GM12878 (cell line): ENCODE results near the gene SBNO1. TPM values are rescaled to one million over a fixed set of nuclear protein-coding genes. Genes with fewer than 3 reads are reported as not detected.

Experiments
- HDAC2 ChIP-seq: fragments of 200-600 bp; sonication (generic); IDR thresholded peaks from 2 replicates; pipeline ENCODE4 v1.6.1; 2017
- HDGF ChIP-seq: fragments of 450-650 bp; IDR thresholded peaks from 2 replicates; pipeline ENCODE4 v1.6.1; 2016; ENCODE audit warnings: antibody characterized with exemption
- NRF1 ChIP-seq: conservative IDR thresholded peaks from 2 replicates; pipeline ENCODE4 v1.6.1; 2011; ENCODE audit warnings: mild to moderate bottlenecking, low read depth, low read length, improper control_type of control experiment
- SMAD5 ChIP-seq: IDR thresholded peaks from 2 replicates; pipeline ENCODE4 v1.6.1; 2016; ENCODE audit warnings: antibody characterized with exemption, low read depth
- WRNIP1 ChIP-seq: IDR thresholded peaks from 2 replicates; pipeline ENCODE4 v1.6.1; 2011; ENCODE audit warnings: low read depth, low read length, improper control_type of control experiment, borderline replicate concordance
- polyA plus RNA-seq, 11 experiments: library from polyadenylated mRNA; depleted of rRNA in 4 of 11; unstranded in 6 of 11; stranded (reverse) in 5 of 11; fragments of >200 nt; fragmentation: Nextera tagmentation in 4 of 11; fragmentation: Illumina TruSeq in 1 of 11; extraction: Ambion mirVana in 4 of 11; extraction: Trizol in 1 of 11; gene quantifications; 1 replicate in 1 of 11; 2 replicates in 10 of 11; pipeline versions ENCODE4 v1.2.1 to v1.2.3, GENCODE V29; 2011 to 2016; ENCODE audit warnings: inconsistent platforms in 2 of 11, missing spikeins in 2 of 11, low read depth in 1 of 11
- total RNA-seq, 4 experiments: library from RNA; depleted of rRNA in 3 of 4; stranded (reverse); fragments of >200 nt in 3 of 4; fragmentation: Illumina TruSeq in 1 of 4; extraction: Trizol in 1 of 4; gene quantifications; 2 replicates each; pipeline versions ENCODE4 v1.2.1 to v1.2.3, GENCODE V29; 2013 to 2021
- TF ChIP-seq, protein P1 (sequence below): fragments of 450-650 bp; IDR thresholded peaks from 2 replicates; pipeline ENCODE4 v1.6.1; 2017; ENCODE audit warnings: mild to moderate bottlenecking, low read depth, inconsistent platforms; ENCODE audit not compliant: poor library complexity, severe bottlenecking
- TF ChIP-seq, protein P2 (sequence below): fragments of 450-650 bp; IDR thresholded peaks from 2 replicates; pipeline ENCODE4 v1.6.1; 2018; ENCODE audit warnings: mild to moderate bottlenecking, low read depth, moderate library complexity; ENCODE audit not compliant: partially characterized antibody
- TF ChIP-seq, protein P3 (sequence below): IDR thresholded peaks from 2 replicates; pipeline ENCODE4 v1.6.1; 2012; ENCODE audit warnings: improper control_type of control experiment, low read depth, low read length; ENCODE audit not compliant: insufficient replicate concordance

SBNO1 gene
- total and polyA plus RNA-seq, 10 of the 15 experiments (the other 5 are each of a cell fraction or from before 2014, with no cell fraction given): 7.5 to 39.7 (median 20.9) TPM

DNA sequence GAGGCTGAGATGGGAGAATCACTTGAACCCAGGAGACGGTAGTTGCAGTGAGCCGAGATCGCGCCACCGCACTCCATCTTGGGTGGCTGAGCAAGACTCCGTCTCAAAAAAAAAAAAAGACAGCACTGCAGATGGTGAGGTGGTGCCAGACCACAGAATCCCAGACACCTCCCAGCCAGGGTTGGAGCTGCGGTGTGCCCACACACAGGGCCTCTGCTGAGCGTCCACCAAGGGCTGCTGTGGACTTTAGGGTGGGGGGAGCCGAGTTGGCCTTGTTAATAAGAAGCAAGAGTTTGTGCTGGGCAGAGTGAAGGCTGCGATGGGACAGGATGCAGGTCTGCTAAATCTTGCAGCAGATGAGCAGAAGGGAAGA is 33.5 kb upstream of the SBNO1 start (continued):
- TF ChIP-seq, protein P1, sequence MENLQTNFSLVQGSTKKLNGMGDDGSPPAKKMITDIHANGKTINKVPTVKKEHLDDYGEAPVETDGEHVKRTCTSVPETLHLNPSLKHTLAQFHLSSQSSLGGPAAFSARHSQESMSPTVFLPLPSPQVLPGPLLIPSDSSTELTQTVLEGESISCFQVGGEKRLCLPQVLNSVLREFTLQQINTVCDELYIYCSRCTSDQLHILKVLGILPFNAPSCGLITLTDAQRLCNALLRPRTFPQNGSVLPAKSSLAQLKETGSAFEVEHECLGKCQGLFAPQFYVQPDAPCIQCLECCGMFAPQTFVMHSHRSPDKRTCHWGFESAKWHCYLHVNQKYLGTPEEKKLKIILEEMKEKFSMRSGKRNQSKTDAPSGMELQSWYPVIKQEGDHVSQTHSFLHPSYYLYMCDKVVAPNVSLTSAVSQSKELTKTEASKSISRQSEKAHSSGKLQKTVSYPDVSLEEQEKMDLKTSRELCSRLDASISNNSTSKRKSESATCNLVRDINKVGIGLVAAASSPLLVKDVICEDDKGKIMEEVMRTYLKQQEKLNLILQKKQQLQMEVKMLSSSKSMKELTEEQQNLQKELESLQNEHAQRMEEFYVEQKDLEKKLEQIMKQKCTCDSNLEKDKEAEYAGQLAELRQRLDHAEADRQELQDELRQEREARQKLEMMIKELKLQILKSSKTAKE: no peak
- TF ChIP-seq, protein P2, sequence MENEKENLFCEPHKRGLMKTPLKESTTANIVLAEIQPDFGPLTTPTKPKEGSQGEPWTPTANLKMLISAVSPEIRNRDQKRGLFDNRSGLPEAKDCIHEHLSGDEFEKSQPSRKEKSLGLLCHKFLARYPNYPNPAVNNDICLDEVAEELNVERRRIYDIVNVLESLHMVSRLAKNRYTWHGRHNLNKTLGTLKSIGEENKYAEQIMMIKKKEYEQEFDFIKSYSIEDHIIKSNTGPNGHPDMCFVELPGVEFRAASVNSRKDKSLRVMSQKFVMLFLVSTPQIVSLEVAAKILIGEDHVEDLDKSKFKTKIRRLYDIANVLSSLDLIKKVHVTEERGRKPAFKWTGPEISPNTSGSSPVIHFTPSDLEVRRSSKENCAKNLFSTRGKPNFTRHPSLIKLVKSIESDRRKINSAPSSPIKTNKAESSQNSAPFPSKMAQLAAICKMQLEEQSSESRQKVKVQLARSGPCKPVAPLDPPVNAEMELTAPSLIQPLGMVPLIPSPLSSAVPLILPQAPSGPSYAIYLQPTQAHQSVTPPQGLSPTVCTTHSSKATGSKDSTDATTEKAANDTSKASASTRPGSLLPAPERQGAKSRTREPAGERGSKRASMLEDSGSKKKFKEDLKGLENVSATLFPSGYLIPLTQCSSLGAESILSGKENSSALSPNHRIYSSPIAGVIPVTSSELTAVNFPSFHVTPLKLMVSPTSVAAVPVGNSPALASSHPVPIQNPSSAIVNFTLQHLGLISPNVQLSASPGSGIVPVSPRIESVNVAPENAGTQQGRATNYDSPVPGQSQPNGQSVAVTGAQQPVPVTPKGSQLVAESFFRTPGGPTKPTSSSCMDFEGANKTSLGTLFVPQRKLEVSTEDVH: no peak
- TF ChIP-seq HDAC2 (no peak), SMAD5 (no peak), HDGF (no peak), WRNIP1 (no peak), NRF1 (no peak)
- TF ChIP-seq, protein P3, sequence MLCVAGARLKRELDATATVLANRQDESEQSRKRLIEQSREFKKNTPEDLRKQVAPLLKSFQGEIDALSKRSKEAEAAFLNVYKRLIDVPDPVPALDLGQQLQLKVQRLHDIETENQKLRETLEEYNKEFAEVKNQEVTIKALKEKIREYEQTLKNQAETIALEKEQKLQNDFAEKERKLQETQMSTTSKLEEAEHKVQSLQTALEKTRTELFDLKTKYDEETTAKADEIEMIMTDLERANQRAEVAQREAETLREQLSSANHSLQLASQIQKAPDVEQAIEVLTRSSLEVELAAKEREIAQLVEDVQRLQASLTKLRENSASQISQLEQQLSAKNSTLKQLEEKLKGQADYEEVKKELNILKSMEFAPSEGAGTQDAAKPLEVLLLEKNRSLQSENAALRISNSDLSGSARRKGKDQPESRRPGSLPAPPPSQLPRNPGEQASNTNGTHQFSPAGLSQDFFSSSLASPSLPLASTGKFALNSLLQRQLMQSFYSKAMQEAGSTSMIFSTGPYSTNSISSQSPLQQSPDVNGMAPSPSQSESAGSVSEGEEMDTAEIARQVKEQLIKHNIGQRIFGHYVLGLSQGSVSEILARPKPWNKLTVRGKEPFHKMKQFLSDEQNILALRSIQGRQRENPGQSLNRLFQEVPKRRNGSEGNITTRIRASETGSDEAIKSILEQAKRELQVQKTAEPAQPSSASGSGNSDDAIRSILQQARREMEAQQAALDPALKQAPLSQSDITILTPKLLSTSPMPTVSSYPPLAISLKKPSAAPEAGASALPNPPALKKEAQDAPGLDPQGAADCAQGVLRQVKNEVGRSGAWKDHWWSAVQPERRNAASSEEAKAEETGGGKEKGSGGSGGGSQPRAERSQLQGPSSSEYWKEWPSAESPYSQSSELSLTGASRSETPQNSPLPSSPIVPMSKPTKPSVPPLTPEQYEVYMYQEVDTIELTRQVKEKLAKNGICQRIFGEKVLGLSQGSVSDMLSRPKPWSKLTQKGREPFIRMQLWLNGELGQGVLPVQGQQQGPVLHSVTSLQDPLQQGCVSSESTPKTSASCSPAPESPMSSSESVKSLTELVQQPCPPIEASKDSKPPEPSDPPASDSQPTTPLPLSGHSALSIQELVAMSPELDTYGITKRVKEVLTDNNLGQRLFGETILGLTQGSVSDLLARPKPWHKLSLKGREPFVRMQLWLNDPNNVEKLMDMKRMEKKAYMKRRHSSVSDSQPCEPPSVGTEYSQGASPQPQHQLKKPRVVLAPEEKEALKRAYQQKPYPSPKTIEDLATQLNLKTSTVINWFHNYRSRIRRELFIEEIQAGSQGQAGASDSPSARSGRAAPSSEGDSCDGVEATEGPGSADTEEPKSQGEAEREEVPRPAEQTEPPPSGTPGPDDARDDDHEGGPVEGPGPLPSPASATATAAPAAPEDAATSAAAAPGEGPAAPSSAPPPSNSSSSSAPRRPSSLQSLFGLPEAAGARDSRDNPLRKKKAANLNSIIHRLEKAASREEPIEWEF: no peak
- TF ChIP-seq, all 136 proteins: peak for 0
